Stimulated activated CD4-positive, alpha-beta T cell treated with anti-CD3 and anti-CD28 coated beads, Interleukin-15, amount 100 ng/mL, for 24 hours (primary cell): Measurements from ENCODE around the gene POLR2E.

ENCODE experiments used
- DNase-seq: peaks from one replicate; pipeline ENCODE4 v3.0.0-alpha.2; 2020

The POLR2E gene

DNA sequence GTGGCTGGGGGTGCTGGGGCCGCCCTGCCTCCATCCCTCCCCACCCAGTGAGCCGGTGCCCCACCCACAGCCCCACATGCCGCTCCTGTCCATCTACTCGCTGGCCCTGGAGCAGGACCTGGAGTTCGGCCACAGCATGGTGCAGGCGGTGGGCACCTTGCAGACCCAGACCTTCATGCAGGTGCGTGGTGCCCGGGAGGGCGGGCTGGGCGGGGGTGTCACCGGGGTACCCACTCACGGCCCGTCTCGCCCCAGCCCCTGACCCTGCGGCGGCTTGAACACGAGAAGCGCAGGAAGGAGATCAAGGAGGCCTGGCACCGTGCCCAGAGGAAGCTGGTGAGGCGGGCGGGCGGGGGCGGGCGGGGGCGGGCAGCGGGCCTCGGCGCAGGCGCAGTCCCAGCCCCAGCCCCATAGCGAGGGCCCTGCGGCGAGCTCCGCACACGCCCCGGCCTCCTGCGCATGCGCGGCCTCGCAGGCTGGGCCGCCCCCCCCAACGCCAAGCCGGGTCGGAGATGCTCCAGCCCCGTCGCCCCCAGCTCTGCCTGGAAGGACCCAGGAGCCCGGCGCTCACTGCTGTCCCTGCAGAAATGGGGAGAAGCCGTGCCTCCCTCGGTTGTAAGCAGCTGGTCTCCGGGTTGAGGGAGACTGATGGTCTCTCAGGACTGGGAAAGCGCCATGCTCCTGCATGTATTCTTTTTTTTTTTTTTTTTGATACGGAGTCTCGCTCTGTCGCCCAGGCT is 20.5 kb downstream of the POLR2E start:
- peak; percentile 91 for DNase-seq

DNA sequence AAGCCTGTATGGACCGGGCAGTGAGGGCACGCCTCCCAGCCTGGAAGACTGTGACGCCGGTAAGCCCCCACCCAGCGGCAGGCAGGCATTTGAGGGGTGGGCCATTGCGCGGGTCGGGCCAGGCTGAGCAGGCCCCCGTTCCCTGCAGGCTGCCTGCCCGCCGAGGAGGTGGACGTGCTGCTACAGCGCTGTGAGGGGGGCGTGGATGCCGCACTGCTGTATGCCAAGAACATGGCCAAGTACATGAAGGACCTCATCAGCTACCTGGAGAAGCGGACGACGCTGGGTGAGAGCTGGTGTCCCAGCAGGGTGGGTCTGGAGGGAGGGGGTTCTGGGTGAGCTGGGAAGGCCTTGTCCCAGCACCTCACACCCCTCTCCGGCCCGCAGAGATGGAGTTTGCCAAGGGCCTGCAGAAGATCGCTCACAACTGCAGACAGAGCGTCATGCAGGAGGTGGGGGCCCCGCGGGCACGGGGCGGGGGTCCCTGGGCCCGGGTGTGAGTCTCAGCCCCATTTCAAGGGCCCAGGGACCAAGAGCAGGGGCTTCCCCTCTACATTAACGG is 21.1 kb downstream of the POLR2E start:
- DNase-seq = no peak

DNA sequence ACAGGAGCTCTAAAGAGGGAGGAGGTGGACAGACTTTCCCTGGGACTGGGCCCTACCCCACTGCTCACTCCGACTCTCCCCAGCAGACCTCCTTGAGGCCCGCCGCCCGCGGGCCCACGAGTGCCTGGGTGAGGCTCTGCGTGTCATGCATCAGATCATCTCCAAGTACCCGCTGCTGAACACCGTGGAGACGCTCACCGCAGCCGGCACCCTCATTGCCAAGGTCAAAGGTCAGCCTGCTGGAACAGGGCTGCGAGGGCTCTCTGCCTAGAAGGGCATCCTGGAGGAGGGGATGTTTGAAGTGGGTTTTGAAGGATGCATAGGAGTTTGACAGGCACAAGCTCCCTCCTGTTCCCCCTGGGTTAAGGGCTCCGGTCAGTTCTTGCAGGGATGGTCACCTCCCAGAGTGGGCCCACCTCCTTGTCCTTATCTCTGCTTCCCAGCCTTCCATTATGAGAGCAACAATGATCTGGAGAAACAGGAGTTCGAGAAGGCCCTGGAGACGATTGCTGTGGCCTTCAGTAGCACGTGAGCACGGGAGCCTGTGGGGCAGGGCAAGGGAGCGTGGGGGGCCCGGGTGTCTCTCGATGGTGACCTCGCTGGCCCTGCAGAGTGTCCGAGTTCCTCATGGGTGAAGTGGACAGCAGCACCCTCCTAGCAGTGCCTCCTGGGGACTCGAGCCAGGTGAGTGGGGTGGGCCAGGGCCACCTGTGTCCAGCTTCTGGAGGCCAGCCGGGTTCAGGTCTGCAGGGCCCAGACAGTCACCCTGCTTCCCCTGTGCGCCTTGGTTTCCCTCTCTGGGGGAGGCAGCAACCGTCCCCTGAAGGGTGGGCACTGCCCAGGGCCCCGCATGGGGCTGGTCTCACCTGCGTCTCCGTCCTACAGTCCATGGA is 21.9 kb downstream of the POLR2E start:
- DNase-seq = no peak

DNA sequence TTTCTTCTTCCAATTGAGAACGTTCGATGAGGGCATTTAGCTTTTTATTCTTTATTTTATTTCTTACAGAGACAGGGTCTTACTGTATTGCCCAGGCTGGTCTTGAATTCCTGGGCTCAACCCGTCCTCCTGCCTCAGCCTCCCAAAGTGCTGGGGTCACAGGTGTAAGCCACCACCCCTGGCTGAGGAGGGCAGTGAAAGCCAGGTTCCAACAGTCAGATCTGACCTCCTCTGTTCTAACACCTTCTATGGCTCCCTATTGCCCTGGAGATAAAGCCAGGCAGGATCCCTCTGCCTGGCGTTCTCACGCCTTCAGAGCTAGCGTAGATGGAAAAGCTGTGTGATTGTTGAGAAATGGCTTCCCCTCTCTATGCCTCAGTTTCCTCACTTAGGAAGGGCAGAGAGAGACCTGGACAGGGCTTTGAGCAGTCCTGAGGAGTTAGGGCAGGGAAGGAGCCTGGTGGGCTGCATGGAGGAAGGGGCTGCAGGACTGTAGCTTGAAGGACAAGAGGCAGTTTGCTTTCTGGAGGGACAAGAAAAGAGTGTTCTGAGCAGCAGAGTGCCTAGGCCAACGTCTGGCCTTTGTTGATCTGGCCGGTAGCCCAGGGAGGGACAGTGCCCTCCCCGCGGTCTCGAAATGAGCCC is 22.7 kb downstream of the POLR2E start:
- DNase-seq = no peak

DNA sequence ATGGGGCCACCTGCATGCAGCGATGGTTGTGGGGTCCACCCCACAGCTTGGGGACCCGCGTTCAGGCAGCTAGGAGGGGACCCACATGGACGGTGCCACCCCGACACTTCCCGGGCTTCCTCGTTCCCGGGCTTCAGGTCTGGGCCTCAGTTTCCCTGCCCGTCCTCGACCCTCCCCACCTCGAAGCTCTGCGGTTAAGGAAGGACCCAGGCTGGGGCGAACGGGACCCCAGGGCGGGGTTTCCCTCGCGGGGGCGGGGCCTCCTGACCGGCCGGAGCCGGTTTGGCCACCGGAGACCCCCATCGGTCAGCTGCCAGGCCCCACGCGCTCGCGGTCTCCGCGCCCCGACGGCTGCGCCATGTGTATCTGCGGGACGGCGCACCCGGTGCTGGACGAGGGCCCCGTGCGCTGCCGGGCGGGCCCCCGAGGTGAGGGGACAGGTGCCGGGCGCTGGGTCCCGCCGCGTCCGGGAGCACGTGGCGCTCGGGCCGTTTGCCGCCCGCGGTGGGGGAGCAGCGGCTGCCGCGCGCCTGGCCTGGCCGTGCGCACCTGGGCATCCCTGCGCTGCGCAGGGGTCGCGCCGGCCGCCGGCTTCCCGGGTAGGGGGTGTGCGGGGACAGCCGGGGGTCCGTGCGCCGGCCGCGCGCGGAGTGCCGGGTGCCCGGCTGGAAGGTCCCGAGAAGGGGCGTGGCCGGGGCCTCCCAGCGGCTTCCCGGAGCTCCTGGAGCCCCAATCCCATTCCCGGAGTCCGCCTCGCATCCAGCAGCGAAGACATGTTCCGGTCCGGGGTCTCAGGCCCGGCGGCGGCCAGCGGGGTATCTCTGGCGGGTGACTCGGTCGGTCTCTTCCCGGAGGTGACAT is 24.0 kb downstream of the POLR2E start:
- no peak for DNase-seq

DNA sequence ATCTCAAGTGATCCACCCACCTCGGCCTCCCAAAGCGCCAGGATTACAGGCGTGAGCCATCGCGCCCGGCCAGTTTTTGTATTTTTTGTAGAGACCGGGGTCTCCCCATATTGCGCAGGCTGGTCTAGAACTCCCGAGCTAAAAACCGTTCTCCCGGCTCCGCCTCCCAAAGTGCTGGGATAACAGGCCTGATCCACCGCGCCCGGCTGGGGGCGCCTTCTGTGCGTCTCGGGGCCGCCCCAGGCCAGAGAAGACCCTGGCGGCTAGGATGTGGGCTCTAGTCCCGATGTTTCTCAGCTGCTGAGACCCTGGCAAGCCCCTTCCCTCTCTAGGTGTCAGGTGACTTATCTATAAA is 24.6 kb downstream of the POLR2E start:
- DNase-seq = peak; percentile 2

DNA sequence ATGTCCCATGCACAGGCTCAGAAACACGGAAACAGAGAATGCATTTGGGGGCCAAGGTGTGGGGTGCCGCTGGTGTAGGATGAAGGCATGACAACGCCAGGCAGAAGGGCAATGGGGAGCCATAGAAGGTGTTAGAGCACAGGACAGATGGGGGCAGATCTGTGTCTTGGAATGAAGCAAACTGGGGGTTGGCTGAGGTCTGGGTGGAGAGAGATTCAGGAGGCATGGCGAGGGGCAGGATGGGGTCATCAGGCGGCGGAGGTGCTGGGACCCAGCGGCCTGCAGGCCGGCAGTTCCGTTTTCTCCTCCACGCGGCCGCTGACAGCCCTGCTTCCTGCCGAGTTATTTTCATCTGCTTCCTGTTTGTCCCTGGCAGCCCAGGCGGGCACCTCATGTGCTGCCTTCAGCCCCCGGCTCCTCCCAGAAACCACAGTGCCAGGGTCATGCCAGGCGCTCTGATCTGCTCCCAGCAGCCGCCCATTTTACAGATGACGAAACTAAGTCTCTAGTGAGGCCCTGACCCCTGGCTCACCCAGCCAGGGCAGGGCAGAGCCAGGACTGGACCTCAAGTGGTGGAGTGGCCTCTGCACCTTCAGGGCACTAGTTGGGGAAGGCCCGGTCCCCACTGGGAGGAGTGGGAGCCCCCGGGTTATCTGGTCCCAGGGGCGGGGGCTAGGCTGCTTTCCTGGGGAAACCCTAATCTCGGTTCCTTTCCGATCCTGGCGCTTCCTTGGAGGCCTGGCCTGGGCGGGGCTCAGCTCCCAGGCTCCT is 26.0 kb downstream of the POLR2E start:
- peak; percentile 75 for DNase-seq

DNA sequence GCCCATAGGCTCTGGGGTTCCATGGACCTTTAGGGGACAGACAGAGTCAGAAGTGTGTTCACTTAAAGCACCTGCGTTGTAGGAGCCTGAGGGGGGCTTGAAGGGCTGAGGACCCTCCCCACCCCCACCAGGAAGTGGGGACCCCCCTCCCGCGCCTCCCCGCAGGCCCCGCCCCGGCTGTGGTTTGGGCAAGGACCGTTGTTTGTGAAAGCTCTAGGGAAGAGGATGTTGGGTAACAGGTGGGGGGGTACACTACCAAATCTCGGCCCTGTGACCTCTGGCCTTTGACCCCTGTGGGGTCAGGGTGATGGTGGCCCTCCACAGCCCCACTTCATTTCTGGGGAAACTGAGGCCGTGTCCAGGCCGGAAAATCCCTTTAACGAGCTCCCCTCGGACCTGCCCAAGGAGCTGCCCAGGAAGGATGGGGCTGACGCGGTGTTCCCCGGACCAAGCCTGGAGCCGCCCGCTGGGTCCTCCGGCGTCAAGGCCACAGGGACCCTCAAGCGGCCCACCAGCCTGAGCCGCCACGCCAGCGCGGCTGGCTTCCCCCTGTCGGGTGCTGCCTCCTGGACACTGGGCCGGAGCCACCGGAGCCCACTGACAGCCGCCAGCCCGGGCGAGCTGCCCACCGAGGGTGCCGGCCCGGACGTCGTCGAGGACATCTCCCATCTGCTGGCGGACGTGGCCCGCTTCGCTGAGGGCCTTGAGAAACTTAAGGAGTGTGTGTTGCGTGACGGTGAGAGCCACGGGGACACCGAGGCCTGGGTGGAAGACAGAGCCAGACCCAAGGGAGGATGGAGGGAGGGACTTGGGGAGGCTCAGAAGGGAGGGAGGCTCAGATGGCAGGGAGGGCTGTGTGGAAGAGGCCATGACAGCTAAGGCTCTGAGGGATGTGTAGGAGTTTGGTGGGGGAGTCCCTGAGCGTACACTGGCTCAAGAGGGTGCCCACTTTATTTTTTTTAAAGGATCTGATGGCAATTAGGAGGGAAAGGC is 26.9 kb downstream of the POLR2E start:
- peak; percentile 71 for DNase-seq

DNA sequence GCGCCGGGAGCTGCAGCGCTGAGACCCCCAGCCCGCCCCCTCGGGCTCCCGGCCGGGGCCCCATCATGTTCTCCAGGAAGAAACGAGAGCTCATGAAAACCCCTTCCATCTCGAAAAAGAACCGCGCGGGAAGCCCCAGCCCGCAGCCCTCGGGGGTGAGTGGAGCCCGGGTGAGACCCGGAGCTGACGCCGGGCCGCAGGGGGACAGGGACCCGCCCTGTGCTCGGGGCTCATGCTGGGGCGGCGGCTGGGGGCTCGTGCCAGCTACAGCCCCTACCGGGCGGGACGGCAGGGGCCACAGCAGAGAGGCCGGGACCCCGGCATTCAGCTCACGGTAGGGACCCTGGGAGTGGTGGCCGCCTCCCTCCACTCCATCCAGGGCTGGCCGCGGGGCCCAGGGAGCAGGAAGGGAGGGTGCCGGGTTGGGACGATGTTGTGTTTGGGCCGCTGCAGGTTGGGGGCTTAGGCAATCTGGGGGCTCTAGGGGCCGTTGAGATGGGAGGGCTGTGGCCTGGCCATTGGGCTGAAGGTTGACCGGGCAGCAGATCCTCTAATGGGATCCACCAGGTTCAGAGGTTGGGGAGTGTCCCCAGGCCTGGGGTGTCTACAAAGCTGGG is 27.7 kb downstream of the POLR2E start:
- DNase-seq = no peak

DNA sequence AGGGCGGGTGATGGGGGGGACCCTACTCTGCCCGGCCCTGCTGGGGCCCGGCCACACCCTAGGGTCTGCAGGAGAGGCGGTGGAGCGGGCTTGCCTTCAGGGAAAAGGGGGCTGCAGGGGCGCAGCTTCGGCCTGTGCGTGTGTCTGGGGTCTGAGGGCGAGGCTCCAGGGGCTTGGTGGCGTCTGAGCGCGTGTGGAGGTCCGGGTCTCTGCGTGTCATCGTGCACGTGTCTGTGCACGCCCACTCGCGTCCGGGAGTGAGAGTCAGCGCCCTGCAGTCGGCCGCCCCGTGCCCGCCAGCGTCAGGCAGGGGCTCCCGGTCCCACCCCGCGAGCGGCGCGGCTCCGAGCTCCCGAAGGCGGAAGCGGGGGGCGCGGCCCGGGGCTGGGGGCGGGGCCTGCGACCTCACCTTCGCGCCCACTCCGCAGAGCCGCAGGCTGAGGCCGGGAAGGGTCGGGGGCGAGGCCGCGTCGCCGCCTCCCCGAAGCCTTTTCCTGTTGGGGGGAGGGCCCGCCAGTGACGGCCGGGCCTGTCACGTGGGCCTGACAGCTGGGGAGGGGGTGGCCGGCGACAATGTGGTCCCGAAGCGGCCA is 28.3 kb downstream of the POLR2E start, which contains the start of gene ARHGAP45:
ARHGAP45 (plus strand) TSS at position 420 of the 593 bp plus-strand sequence. CDS start 239 bp downstream, outside the sequence.
- peak; percentile 90 for DNase-seq

DNA sequence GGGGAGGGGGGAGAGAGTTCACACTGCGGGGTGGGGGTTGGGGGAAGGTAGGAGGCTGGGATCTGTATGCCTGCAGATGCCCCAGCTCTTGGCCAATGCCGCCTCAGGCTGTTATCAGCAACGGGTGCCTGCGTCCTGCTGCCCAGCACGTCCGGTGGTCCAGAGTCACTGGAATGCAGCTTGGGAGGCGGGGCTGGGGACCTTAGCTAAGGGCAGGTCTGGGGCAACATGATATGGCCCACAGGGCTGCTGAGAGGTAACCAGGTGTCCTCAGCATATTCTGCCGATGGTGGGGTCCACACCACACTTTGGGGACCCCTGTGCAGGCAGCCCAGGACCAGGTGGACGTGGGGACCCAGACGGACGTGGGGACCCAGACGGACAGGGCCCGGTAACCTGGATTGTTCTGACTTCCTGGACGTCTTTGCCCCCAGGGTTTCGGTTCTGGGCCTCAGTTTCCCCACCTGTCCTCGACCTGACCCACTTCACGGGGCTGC is 28.9 kb downstream of the POLR2E start:
- DNase-seq = no peak

DNA sequence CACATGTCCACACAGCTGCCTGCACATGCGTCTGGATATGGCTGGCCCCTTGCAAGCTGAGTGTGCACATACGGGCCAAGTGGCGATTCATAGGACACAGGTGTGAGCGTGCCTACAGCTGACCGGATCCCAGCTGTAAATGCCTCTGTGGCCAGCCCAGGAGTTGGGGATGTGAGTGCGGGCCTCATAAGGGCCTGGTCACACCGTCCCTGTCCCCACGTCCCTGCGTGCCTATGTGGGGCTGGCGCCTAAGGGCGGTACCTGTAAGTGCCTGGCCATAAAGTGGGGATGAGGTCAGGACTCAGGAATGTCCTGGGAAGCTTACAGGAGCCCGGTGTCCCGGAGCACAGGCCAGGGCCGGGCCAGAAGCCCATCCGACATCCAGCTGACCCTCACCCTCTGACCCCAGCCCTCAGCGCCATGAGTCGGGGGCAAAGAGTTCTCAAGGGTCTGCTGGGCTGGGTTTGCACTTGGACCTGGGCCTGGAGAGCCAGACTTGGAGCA is 29.5 kb downstream of the POLR2E start:
- no peak for DNase-seq

DNA sequence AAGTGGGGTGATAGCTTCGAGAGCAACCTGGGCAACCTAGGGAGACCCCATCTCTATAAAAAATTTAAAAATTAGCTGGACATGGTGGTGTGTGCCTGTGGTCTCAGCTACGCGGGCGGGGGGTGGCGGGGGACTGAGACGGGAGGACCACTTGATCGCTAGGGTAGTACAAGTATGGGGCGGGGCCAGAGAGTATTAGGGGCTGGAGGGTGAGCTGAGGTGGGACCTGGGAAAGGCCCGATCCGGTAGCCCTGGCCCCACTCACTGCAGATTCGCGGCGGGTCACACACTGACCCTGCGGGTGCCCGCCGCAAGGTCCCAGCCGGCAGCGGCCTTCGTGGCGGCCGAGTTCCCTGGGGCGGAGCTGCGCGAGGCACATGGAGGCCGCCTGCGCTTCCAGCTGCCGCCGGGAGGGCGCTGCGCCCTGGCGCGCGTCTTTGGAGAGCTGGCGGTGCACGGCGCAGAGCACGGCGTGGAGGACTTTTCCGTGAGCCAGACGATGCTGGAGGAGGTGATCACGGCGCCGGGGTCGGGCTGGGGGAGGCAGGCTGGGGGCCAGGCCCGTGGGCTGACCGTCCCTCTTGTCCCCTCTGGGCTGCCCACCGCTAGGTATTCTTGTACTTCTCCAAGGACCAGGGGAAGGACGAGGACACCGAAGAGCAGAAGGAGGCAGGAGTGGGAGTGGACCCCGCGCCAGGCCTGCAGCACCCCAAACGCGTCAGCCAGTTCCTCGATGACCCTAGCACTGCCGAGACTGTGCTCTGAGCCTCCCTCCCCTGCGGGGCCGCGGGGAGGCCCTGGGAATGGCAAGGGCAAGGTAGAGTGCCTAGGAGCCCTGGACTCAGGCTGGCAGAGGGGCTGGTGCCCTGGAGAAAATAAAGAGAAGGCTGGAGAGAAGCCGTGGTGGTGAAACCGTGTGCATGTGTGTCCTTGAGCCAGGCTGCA is 30.2 kb downstream of the POLR2E start:
- peak; percentile 83 for DNase-seq

DNA sequence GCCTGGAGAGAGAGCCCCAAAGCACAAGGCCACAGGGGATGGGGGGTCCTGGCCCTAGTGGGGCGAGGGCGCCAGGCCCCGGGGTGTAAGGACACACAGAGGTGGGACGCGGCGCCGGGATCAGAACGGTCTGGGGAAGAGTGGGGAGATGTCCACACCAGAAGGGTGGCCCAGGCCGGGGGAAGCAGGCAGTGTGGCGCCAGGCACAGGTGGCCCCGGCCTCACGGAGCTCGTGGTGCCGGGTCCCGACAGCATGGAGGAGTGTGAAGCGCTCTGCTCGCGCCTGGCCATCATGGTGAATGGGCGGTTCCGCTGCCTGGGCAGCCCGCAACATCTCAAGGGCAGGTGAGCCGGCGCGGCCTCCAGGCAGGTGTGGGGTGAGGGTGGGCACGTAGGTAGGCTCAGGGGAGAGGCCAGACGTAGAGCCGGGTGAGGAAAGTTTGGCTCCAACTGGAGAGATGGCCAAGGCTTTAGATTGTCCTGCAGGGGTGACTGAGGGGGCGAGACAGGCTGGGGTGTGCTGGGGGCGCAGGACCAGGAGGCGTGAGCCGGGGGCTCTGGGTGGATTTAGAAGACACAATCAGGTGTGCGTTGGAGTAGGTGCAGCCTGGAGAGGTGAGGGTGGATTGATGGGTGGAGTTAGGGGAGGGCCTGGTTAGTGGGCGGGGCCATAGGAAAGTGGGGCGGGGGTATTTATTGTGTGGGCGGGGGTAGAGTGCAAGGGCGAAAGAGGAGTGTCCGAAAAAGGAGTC is 31.1 kb downstream of the POLR2E start:
- DNase-seq = no peak

DNA sequence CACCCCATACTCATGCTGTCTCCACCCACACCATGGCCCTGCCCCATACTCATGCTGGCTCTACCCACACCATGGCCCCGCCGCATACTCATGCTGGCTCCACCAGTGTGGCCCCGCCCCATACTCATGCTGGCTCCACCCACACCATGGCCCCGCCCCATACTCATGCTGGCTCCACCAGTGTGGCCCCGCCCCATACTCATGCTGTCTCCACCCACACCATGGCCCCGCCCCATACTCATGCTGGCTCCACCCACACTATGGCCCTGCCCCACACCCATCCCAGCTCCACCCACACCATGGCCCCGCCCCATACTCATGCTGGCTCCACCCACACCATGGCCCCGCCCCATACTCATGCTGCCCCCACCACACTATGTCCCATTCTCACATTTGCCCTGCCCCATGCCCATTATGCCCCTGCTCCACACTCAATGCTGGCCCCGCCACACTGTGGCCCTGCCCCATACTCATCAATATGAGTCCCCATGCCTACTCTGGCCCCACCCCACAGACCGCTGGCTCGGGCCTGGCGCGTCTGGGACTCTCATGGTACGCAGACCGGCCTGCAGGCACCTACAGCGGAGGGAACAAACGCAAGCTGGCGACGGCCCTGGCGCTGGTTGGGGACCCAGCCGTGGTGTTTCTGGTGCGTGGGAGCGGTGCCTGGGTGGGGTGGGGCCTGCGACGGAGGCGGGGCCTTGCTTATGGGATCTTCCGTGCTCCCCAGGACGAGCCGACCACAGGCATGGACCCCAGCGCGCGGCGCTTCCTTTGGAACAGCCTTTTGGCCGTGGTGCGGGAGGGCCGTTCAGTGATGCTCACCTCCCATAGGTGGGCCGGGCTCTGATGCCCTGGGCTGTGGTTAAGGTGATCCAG is 31.9 kb downstream of the POLR2E start:
- DNase-seq = peak; percentile 64
